Muscle layer of colon (tissue), 2 donors: ENCODE results near the gene CTTNBP2NL.

Source experiments
- H3K27ac ChIP-seq: one replicate; pipeline ENCODE4 v1.7.0; 2013; ENCODE audit warnings: low read depth, mild to moderate bottlenecking, low read length, moderate library complexity
- H3K27me3 ChIP-seq, 2 donors: one replicate each; pipeline ENCODE4 v1.7.0; 2013; ENCODE audit warnings: low read length in 2 of 2, mild to moderate bottlenecking in 2 of 2; ENCODE audit not compliant: insufficient read depth in 2 of 2, control insufficient read depth in 1 of 2
- H3K36me3 ChIP-seq: one replicate; pipeline ENCODE4 v1.7.0; 2013; ENCODE audit warnings: mild to moderate bottlenecking, low read length; ENCODE audit not compliant: insufficient read depth
- H3K4me1 ChIP-seq: one replicate; pipeline ENCODE4 v1.7.0; 2013; ENCODE audit warnings: mild to moderate bottlenecking, low read length; ENCODE audit not compliant: insufficient read depth
- H3K4me3 ChIP-seq, 2 donors: one replicate each; pipeline ENCODE4 v1.7.0; 2013; ENCODE audit warnings: low read length in 2 of 2, low read depth in 1 of 2, mild to moderate bottlenecking in 1 of 2, moderate library complexity in 1 of 2
- H3K9ac ChIP-seq: one replicate; pipeline ENCODE4 v1.7.0; 2013; ENCODE audit warnings: low read length
- H3K9me3 ChIP-seq: one replicate; pipeline ENCODE4 v1.7.0; 2013; ENCODE audit warnings: mild to moderate bottlenecking, low read length
- donor health status: abdominal sarcoma.
- donor health status: Adenocarcinoma of cecum.

The CTTNBP2NL gene, protein sequence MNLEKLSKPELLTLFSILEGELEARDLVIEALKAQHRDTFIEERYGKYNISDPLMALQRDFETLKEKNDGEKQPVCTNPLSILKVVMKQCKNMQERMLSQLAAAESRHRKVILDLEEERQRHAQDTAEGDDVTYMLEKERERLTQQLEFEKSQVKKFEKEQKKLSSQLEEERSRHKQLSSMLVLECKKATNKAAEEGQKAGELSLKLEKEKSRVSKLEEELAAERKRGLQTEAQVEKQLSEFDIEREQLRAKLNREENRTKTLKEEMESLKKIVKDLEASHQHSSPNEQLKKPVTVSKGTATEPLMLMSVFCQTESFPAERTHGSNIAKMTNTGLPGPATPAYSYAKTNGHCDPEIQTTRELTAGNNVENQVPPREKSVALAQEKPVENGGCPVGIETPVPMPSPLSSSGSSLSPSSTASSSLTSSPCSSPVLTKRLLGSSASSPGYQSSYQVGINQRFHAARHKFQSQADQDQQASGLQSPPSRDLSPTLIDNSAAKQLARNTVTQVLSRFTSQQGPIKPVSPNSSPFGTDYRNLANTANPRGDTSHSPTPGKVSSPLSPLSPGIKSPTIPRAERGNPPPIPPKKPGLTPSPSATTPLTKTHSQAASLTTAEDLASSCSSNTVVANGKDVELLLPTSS

GRCh38 chr1:112395821-112396652 lies at the start of gene CTTNBP2NL:
TSS of gene CTTNBP2NL (plus strand) at chr1:112396214. CDS start at chr1:112416166, 19,952 bp downstream.
- peak within 1 kb of the TSS; percentile 97 for H3K27ac ChIP-seq
- no peaks in the 10 kb centered on the region for H3K36me3 ChIP-seq
- H3K4me1 ChIP-seq = peaks cover 38% of the 10 kb centered on the region
- H3K9me3 ChIP-seq = no peaks in the 10 kb centered on the region
- H3K9ac ChIP-seq = peak within 1 kb of the TSS; percentile 82
- peak within 1 kb of the TSS; percentile 75 to 92 for H3K4me3 ChIP-seq
- no peaks in the 10 kb centered on the region for H3K27me3 ChIP-seq

GRCh38 chr1:112346801-112347350 lies 49.1 kb upstream of the CTTNBP2NL start:
- no peak overlapping the region for H3K4me3 ChIP-seq
- H3K9ac ChIP-seq = no peak overlapping the region
- peaks cover 6% of the 10 kb centered on the region for H3K9me3 ChIP-seq
- no peak overlapping the region for H3K27ac ChIP-seq
- H3K4me1 ChIP-seq = no peaks in the 10 kb centered on the region
- no peaks in the 10 kb centered on the region for H3K36me3 ChIP-seq
- no peaks in the 10 kb centered on the region for H3K27me3 ChIP-seq

GRCh38 chr1:112356765-112357164 lies 39.2 kb upstream of the CTTNBP2NL start:
- Histone ChIP-seq H3K9me3 (no peaks in the 10 kb centered on the region), H3K27me3 (no peaks in the 10 kb centered on the region), H3K9ac (no peak overlapping the region), H3K36me3 (no peaks in the 10 kb centered on the region), H3K4me1 (peaks cover 27% of the 10 kb centered on the region), H3K4me3 (no peak overlapping the region), H3K27ac (no peak overlapping the region)

DNA sequence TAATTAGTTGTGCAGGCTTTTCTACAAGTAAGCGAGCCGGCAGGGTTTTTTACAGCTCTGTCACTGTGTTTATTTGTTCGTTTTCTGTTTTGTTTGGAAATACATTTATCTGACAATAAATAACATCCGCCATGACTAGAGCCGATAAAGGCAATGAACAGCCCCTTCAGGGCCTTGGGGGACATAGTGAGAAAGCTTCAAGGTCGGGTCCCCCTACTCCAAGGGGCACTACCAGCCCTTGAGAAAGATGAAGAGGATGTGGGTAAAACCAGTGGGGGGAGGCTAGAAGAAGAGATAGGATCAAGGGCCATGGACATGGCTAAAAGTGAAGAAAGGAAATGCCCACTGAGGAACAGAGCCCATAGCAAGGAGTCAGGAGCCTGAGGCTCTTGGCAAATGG lies 38.5 kb upstream of the CTTNBP2NL start:
- H3K4me3 ChIP-seq = no peak overlapping the region
- no peak overlapping the region for H3K9ac ChIP-seq
- no peak overlapping the region for H3K27ac ChIP-seq
- H3K9me3 ChIP-seq = no peaks in the 10 kb centered on the region
- peaks cover 27% of the 10 kb centered on the region for H3K4me1 ChIP-seq
- H3K27me3 ChIP-seq = no peaks in the 10 kb centered on the region
- H3K36me3 ChIP-seq = no peaks in the 10 kb centered on the region

GRCh38 chr1:112358061-112358770 lies 37.8 kb upstream of the CTTNBP2NL start:
- Histone ChIP-seq H3K27me3 (no peaks in the 10 kb centered on the region), H3K9ac (no peak overlapping the region), H3K9me3 (no peaks in the 10 kb centered on the region), H3K4me1 (peaks cover 27% of the 10 kb centered on the region), H3K36me3 (no peaks in the 10 kb centered on the region), H3K4me3 (no peak overlapping the region), H3K27ac (no peak overlapping the region)

GRCh38 chr1:112358798-112359408 lies 37.1 kb upstream of the CTTNBP2NL start:
- Histone ChIP-seq H3K27ac (peak overlapping the region; percentile 72), H3K4me1 (peaks cover 27% of the 10 kb centered on the region), H3K36me3 (no peaks in the 10 kb centered on the region), H3K4me3 (no peak overlapping the region), H3K9ac (no peak overlapping the region), H3K27me3 (no peaks in the 10 kb centered on the region), H3K9me3 (no peaks in the 10 kb centered on the region)

DNA sequence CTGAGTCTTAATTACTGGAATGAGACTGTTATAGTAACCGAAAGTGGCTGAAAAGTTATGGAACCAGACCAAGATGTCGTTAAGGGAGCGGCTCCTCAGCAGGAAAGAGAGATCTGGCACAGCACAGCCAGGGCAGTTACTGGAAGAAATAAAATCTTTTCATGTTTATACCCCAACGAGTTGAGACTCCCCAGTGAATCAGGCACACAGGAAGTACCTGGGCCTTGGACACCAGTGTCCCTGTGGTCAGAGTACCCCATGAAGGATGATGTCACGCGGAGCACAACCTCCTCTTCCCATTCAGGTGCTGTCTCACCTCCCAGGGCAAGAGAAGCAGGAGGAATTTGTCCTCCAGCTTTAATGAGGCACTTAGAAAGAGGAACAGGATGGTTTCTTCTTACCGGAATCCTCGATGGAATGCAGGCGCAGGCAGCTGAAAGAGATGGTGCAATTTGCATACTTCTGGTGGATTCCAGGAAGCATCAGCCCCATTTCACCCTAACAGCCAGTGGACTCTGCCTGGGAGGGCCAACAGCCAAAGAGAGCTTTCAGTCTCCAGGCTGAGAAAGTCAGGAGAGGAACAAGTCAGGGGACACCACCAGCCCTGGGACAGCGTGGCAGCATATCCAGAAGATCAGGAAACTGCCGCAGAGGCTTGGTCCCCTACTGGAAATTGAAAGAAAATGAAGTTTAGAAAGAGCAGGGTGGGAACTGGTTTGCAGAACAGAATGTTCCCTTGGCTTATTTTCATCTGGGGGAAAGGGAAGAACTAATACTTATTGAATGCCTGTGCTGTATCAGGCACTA lies 35.9 kb upstream of the CTTNBP2NL start:
- Histone ChIP-seq H3K9ac (peak overlapping the region; percentile 23), H3K4me3 (peak overlapping the region in 1 of 2 donors; percentile 28)

DNA sequence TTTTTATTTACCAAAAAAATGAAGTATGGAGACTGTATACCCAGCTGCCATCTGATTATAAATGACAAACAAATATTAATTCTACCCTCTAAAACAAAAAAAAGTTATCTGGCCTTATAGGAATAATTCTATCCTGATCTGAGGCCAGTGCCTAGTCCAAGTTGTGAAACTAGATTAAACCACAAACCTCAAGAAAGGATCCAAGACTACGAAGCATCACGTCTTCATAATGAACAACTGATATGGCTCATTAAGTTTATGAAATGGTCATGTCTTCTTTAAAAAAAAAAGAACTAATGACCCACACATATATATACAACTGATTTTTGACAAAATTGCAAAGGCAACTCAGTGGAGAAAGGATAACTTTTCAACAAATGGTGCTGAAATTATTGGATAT lies 32.4 kb upstream of the CTTNBP2NL start:
- Histone ChIP-seq H3K27me3 (no peaks in the 10 kb centered on the region), H3K4me1 (peaks cover 22% of the 10 kb centered on the region), H3K36me3 (no peaks in the 10 kb centered on the region), H3K27ac (no peak overlapping the region), H3K4me3 (no peak overlapping the region), H3K9me3 (no peaks in the 10 kb centered on the region), H3K9ac (no peak overlapping the region)

More for the DNA sequence above, 35.9 kb upstream of the CTTNBP2NL start:
- no peaks in the 10 kb centered on the region for H3K9me3 ChIP-seq
- peak overlapping the region; percentile 72 for H3K27ac ChIP-seq
- H3K27me3 ChIP-seq = no peaks in the 10 kb centered on the region
- H3K4me1 ChIP-seq = peaks cover 27% of the 10 kb centered on the region
- H3K36me3 ChIP-seq = no peaks in the 10 kb centered on the region

DNA sequence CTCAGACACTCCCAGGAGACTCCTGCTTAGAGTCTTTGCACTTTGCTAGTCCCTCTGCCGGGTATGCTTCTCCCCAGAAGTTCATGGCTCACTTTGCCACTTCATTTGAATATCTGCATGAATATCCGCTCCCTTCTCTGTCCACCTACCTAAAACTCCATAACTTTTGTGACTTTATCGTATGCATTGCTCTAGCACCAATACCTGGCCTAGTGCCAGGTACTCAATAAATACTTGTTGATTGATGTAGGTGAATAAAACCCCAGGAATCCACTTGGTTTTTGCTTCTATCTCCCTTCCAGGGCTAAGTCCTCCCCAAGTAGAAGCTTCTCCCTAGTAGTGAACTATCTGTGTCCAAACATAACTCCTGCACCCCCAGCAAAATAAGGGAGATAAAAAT lies 27.8 kb upstream of the CTTNBP2NL start:
- Histone ChIP-seq H3K9me3 (no peaks in the 10 kb centered on the region), H3K4me3 (no peak overlapping the region), H3K27me3 (peaks cover 0 to 3% of the 10 kb centered on the region in 2 donors), H3K4me1 (no peaks in the 10 kb centered on the region), H3K9ac (no peak overlapping the region), H3K27ac (no peak overlapping the region), H3K36me3 (no peaks in the 10 kb centered on the region)
